Mesenchymal stem cell (in vitro differentiated cells and primary cell): Measurements from ENCODE around the gene MSI2.

Source experiments
- DNase-seq: peaks from one replicate; pipeline ENCODE4 v3.0.0-alpha.2; 2013
- H2AFZ ChIP-seq: one replicate; pipeline ENCODE4 v1.6.1; 2013; ENCODE audit warnings: low read depth, mild to moderate bottlenecking, control low read depth, inconsistent platforms, low read length, moderate library complexity
- H2AK5ac ChIP-seq: 2 replicates; pipeline ENCODE4 v1.6.1; 2013; ENCODE audit warnings: low read length, moderate library complexity, mild to moderate bottlenecking, inconsistent platforms; ENCODE audit not compliant: severe bottlenecking
- H2BK120ac ChIP-seq: one replicate; pipeline ENCODE4 v1.6.1; 2013; ENCODE audit warnings: low read depth, mild to moderate bottlenecking, inconsistent platforms, low read length, moderate library complexity
- H2BK12ac ChIP-seq, 2 experiments: one replicate each; pipeline ENCODE4 v1.6.1; 2013; ENCODE audit warnings: inconsistent platforms in 2 of 2, low read length in 2 of 2, mild to moderate bottlenecking in 2 of 2, moderate library complexity in 2 of 2, control low read depth in 1 of 2
- H2BK15ac ChIP-seq: one replicate; pipeline ENCODE4 v1.6.1; 2013; ENCODE audit warnings: mild to moderate bottlenecking, low read depth, inconsistent platforms; ENCODE audit not compliant: poor library complexity, severe bottlenecking
- H2BK5ac ChIP-seq: 2 replicates; pipeline ENCODE4 v1.6.1; 2013; ENCODE audit warnings: low read depth, mild to moderate bottlenecking, low read length, control low read depth, inconsistent platforms; ENCODE audit not compliant: poor library complexity, severe bottlenecking
- H3K14ac ChIP-seq, 2 experiments: one replicate each; pipeline ENCODE4 v1.6.1; 2013; ENCODE audit warnings: inconsistent platforms in 2 of 2, low read length in 2 of 2, control low read depth in 1 of 2, mild to moderate bottlenecking in 1 of 2, moderate library complexity in 1 of 2
- H3K18ac ChIP-seq, 2 experiments: one replicate each; pipeline ENCODE4 v1.6.1; 2013; ENCODE audit warnings: inconsistent platforms in 2 of 2, low read length in 2 of 2, control low read depth in 1 of 2, low read depth in 1 of 2, mild to moderate bottlenecking in 1 of 2
- H3K23ac ChIP-seq, 2 experiments: one replicate each; pipeline ENCODE4 v1.6.1; 2013; ENCODE audit warnings: inconsistent platforms in 2 of 2, low read length in 2 of 2, mild to moderate bottlenecking in 2 of 2, moderate library complexity in 2 of 2, control low read depth in 1 of 2
- H3K27ac ChIP-seq: 2 replicates; pipeline ENCODE4 v1.5.1; 2013; ENCODE audit warnings: mild to moderate bottlenecking, moderate library complexity, low read length, control low read depth, inconsistent platforms; ENCODE audit not compliant: poor library complexity, severe bottlenecking
- H3K27me3 ChIP-seq, 2 experiments: 2 replicates each; pipeline versions ENCODE4 v1.6.1 to v1.7.0; 2013; ENCODE audit warnings: low read length in 2 of 2, mild to moderate bottlenecking in 2 of 2, moderate library complexity in 2 of 2, control low read depth in 1 of 2, inconsistent platforms in 1 of 2; ENCODE audit not compliant: control insufficient read depth in 1 of 2, insufficient read depth in 1 of 2
- H3K36me3 ChIP-seq, 2 experiments: 2 replicates each; pipeline versions ENCODE4 v1.6.1 to v1.7.0; 2013; ENCODE audit warnings: low read length in 2 of 2, control low read depth in 1 of 2, inconsistent platforms in 1 of 2, low read depth in 1 of 2, mild to moderate bottlenecking in 1 of 2; ENCODE audit not compliant: insufficient read depth in 2 of 2, control insufficient read depth in 1 of 2
- H3K4ac ChIP-seq, 2 experiments: one replicate each; pipeline ENCODE4 v1.6.1; 2013; ENCODE audit warnings: inconsistent platforms in 2 of 2, low read length in 2 of 2, mild to moderate bottlenecking in 2 of 2, moderate library complexity in 2 of 2, control low read depth in 1 of 2, low read depth in 1 of 2
- H3K4me1 ChIP-seq: 2 replicates; pipeline ENCODE4 v1.6.1; 2013; ENCODE audit warnings: low read depth, low read length, control low read depth; ENCODE audit not compliant: control insufficient read depth, insufficient read depth
- H3K4me2 ChIP-seq: 2 replicates; pipeline ENCODE4 v1.6.1; 2013; ENCODE audit warnings: low read length, mild to moderate bottlenecking, inconsistent platforms; ENCODE audit not compliant: poor library complexity, severe bottlenecking
- H3K4me3 ChIP-seq, 2 experiments: 2 replicates each; pipeline versions ENCODE4 v1.5.1 to v1.7.0; 2013; ENCODE audit warnings: low read length in 2 of 2, mild to moderate bottlenecking in 2 of 2, control low read depth in 1 of 2, low read depth in 1 of 2; ENCODE audit not compliant: insufficient read depth in 1 of 2
- H3K79me1 ChIP-seq: replicated peaks from 2 replicates; pipeline ENCODE4 v1.6.1; 2013; ENCODE audit warnings: mild to moderate bottlenecking, control low read depth, low read length, inconsistent platforms; ENCODE audit not compliant: poor library complexity, severe bottlenecking
- H3K9ac ChIP-seq: 2 replicates; pipeline ENCODE4 v1.7.0; 2013; ENCODE audit warnings: mild to moderate bottlenecking, low read length, moderate library complexity
- H3K9me3 ChIP-seq: 2 replicates; pipeline ENCODE4 v1.7.0; 2013; ENCODE audit warnings: mild to moderate bottlenecking, low read length; ENCODE audit not compliant: control insufficient read depth
- H4K8ac ChIP-seq: one replicate; pipeline ENCODE4 v1.6.1; 2013; ENCODE audit warnings: inconsistent platforms, mild to moderate bottlenecking, low read length, moderate library complexity
- H4K91ac ChIP-seq: one replicate; pipeline ENCODE4 v1.6.1; 2013; ENCODE audit warnings: mild to moderate bottlenecking, low read length, inconsistent platforms
- WGBS: methylation state at CpG from one replicate; pipeline ENCODE4 v1.1.7; 2013; ENCODE audit warnings: mixed read lengths; 5-methylcytosine and 5-hydroxymethylcytosine counted together

Gene MSI2

DNA sequence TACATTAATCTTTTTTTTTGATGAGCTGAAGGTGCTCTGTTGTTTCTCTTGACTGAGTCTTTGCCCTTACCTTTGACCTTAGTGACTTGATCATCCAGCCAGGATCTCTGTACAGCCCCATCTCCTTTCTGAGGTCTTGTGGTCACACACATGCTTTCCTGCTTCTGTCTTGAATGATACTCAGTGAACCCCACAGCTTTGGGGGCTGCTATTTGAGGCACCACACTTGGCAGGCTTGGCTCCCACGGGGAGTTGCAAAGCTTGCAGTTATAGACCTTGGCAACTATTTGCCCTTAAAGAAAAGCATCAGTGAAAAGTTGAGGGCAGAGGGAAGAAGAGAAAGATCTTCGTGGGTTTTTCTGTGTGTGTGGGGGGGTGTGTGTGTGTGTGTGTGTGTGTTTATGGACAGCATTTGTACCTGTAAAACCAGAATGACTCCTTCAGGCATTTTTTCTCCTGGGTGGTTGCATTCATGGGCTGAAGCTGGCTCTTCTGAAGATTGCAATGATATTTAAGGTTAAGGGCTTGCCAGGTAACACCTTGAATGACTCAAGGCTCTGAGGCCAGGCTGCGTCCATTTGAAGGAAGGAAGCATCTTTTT is 101.6 kb downstream of the MSI2 start:
- no peak overlapping the region for H3K4me3 ChIP-seq
- WGBS = 85% methylated on average over 3 of the region's 3 CpGs
- no peak overlapping the region for H2BK120ac ChIP-seq
- no peak overlapping the region for H2AFZ ChIP-seq
- no peak overlapping the region for H3K14ac ChIP-seq
- H3K27me3 ChIP-seq = no peaks in the 10 kb centered on the region
- H3K23ac ChIP-seq = no peak overlapping the region
- peaks cover 44% of the 10 kb centered on the region for H3K79me1 ChIP-seq
- H3K4me1 ChIP-seq = peaks cover 5% of the 10 kb centered on the region
- H3K9me3 ChIP-seq = no peaks in the 10 kb centered on the region
- DNase-seq = no peak
- no peak overlapping the region for H2AK5ac ChIP-seq
- no peak overlapping the region for H3K4ac ChIP-seq
- H3K36me3 ChIP-seq = peaks cover 0 to 4% of the 10 kb centered on the region in 2 experiments
- no peak overlapping the region for H3K18ac ChIP-seq
- no peak overlapping the region for H4K8ac ChIP-seq
- H2BK15ac ChIP-seq = no peak overlapping the region
- no peak overlapping the region for H2BK12ac ChIP-seq
- H3K4me2 ChIP-seq = no peak overlapping the region
- H2BK5ac ChIP-seq = no peak overlapping the region
- H3K27ac ChIP-seq = no peak overlapping the region
- no peak overlapping the region for H4K91ac ChIP-seq
- no peak overlapping the region for H3K9ac ChIP-seq

- WGBS = 95% methylated on average over 2 of the region's 2 CpGs
- H3K4me2 ChIP-seq = no peak overlapping the region
- no peak overlapping the region for H2BK120ac ChIP-seq
Observed at GRCh38 chr17:57360266-57360665, 103.9 kb downstream of the MSI2 start.

GRCh38 chr17:57362797-57363556 is 106.7 kb downstream of the MSI2 start:
- no peak overlapping the region for H3K4ac ChIP-seq
- H3K14ac ChIP-seq = no peak overlapping the region
- H3K18ac ChIP-seq = no peak overlapping the region
- no peak overlapping the region for H4K91ac ChIP-seq
- H3K27me3 ChIP-seq = no peaks in the 10 kb centered on the region
- H2BK5ac ChIP-seq = no peak overlapping the region
- no peak overlapping the region for H2BK120ac ChIP-seq
- no peak overlapping the region for H2AFZ ChIP-seq
- H3K4me2 ChIP-seq = no peak overlapping the region
- no peak overlapping the region for H3K23ac ChIP-seq
- H3K27ac ChIP-seq = no peak overlapping the region
- no peak overlapping the region for H2BK12ac ChIP-seq
- H4K8ac ChIP-seq = no peak overlapping the region
- H3K4me1 ChIP-seq = peaks cover 26% of the 10 kb centered on the region
- no peaks in the 10 kb centered on the region for H3K9me3 ChIP-seq
- no peak overlapping the region for H2AK5ac ChIP-seq
- 97% methylated on average over 7 of the region's 9 CpGs for WGBS
- peaks cover 37% of the 10 kb centered on the region for H3K79me1 ChIP-seq
- no peaks in the 10 kb centered on the region for H3K36me3 ChIP-seq
- no peak overlapping the region for H3K4me3 ChIP-seq
- H2BK15ac ChIP-seq = no peak overlapping the region
- DNase-seq = no peak
- no peak overlapping the region for H3K9ac ChIP-seq

More at GRCh38 chr17:57360266-57360665, 103.9 kb downstream of the MSI2 start:
- DNase-seq = no peak
- peaks cover 0 to 4% of the 10 kb centered on the region in 2 experiments for H3K36me3 ChIP-seq
- H4K91ac ChIP-seq = no peak overlapping the region
- no peak overlapping the region for H3K14ac ChIP-seq
- H4K8ac ChIP-seq = no peak overlapping the region
- no peak overlapping the region for H2AFZ ChIP-seq
- no peak overlapping the region for H3K27ac ChIP-seq
- no peak overlapping the region for H3K23ac ChIP-seq
- H3K27me3 ChIP-seq = no peaks in the 10 kb centered on the region
- H3K4ac ChIP-seq = no peak overlapping the region
- peaks cover 38% of the 10 kb centered on the region for H3K79me1 ChIP-seq
- H2AK5ac ChIP-seq = no peak overlapping the region
- H3K18ac ChIP-seq = no peak overlapping the region
- no peaks in the 10 kb centered on the region for H3K9me3 ChIP-seq
- H3K4me3 ChIP-seq = no peak overlapping the region
- H2BK15ac ChIP-seq = no peak overlapping the region
- H2BK12ac ChIP-seq = no peak overlapping the region
- no peak overlapping the region for H2BK5ac ChIP-seq
- H3K9ac ChIP-seq = no peak overlapping the region
- peaks cover 12% of the 10 kb centered on the region for H3K4me1 ChIP-seq

- Histone ChIP-seq H3K36me3 (no peaks in the 10 kb centered on the region), H3K23ac (no peak overlapping the region), H4K91ac (no peak overlapping the region), H3K27me3 (no peaks in the 10 kb centered on the region), H2BK12ac (no peak overlapping the region), H3K14ac (no peak overlapping the region), H3K18ac (no peak overlapping the region), H3K4me1 (peaks cover 28% of the 10 kb centered on the region), H2BK5ac (no peak overlapping the region), H2AK5ac (no peak overlapping the region), H3K9ac (no peak overlapping the region), H3K27ac (no peak overlapping the region), H3K79me1 (peaks cover 33% of the 10 kb centered on the region), H3K9me3 (no peaks in the 10 kb centered on the region), H2BK15ac (no peak overlapping the region), H4K8ac (no peak overlapping the region), H3K4me2 (no peak overlapping the region), H3K4ac (no peak overlapping the region), H2AFZ (no peak overlapping the region), H2BK120ac (no peak overlapping the region), H3K4me3 (no peak overlapping the region)
- no peak for DNase-seq
- WGBS = 97% methylated on average over 3 of the region's 4 CpGs
Observed at GRCh38 chr17:57363580-57363979, 107.3 kb downstream of the MSI2 start.
